Thoracic aorta (tissue), 2 donors: ENCODE data around the gene CEBPA. TPM values are rescaled to one million over a fixed set of nuclear protein-coding genes. Genes with fewer than 3 reads are reported as not detected.

Source experiments
- ATAC-seq: fragments of 150-250 bp; one replicate; pipeline ENCODE4 v1.8.0; 2017; ENCODE audit warnings: low read depth; ENCODE audit not compliant: insufficient number of reproducible peaks, low FRiP score
- DNase-seq: peaks from one replicate; pipeline ENCODE4 v3.0.0-alpha.2; 2020; ENCODE audit warnings: low spot score
- H3K27ac ChIP-seq, 2 donors: fragments of 200-600 bp; sonication (generic); 1 replicate in 1 of 2; 2 replicates in 1 of 2; pipeline ENCODE4 v1.5.1; 2016; ENCODE audit warnings: mild to moderate bottlenecking in 2 of 2, moderate library complexity in 2 of 2
- H3K27me3 ChIP-seq: fragments of 200-600 bp; sonication (generic); replicated peaks from 2 replicates; pipeline ENCODE4 v1.6.0; 2016; ENCODE audit warnings: mild to moderate bottlenecking; ENCODE audit not compliant: insufficient read depth
- H3K36me3 ChIP-seq: fragments of 200-600 bp; sonication (generic); one replicate; pipeline ENCODE4 v1.5.1; 2016
- H3K4me1 ChIP-seq, 2 donors: fragments of 200-600 bp; sonication (generic); 1 replicate in 1 of 2; 2 replicates in 1 of 2; pipeline versions ENCODE4 v1.5.1 to v1.6.0; 2016; ENCODE audit warnings: low read depth in 2 of 2, mild to moderate bottlenecking in 1 of 2; ENCODE audit not compliant: control insufficient read depth in 1 of 2
- H3K4me3 ChIP-seq: fragments of 200-600 bp; sonication (generic); 2 replicates; pipeline ENCODE4 v1.5.1; 2016; ENCODE audit warnings: mild to moderate bottlenecking
- H3K9me3 ChIP-seq: fragments of 200-600 bp; sonication (generic); 2 replicates; pipeline ENCODE4 v1.5.1; 2016
- CTCF ChIP-seq: fragments of 200-600 bp; sonication (generic); IDR thresholded peaks from one replicate; pipeline ENCODE4 v1.5.1; 2019; ENCODE audit warnings: antibody characterized with exemption
- total RNA-seq, 2 donors: library from RNA; depleted of rRNA; stranded (reverse); fragments of >200 nt; gene quantifications; one replicate each; pipeline versions ENCODE4 v1.1.0 to v1.2.3, GENCODE V29; 2016

Gene CEBPA
- total RNA-seq, 2 donors from 2014 or later = 4.7 to 4.9 TPM

GRCh38 chr19:33309826-33310225 lies 7.5 kb upstream of the CEBPA start:
- H3K9me3 ChIP-seq = no peaks in the 10 kb centered on the region
- no peak overlapping the region for H3K4me3 ChIP-seq
- TF ChIP-seq CTCF = no peak
- H3K27ac ChIP-seq = no peak overlapping the region
- no peaks in the 10 kb centered on the region for H3K36me3 ChIP-seq
- H3K27me3 ChIP-seq = no peaks in the 10 kb centered on the region
- ATAC-seq = no peak
- peaks cover 0 to 3% of the 10 kb centered on the region in 2 donors for H3K4me1 ChIP-seq
- DNase-seq = no peak

- Histone ChIP-seq H3K36me3 (no peaks in the 10 kb centered on the region), H3K4me1 (peaks cover 0 to 18% of the 10 kb centered on the region in 2 donors), H3K27me3 (no peaks in the 10 kb centered on the region), H3K27ac (no peak overlapping the region), H3K9me3 (no peaks in the 10 kb centered on the region), H3K4me3 (no peak overlapping the region)
- DNase-seq (no peak), ATAC-seq (no peak)
- no peak for TF ChIP-seq CTCF
These were observed 4.8 kb upstream of the CEBPA start for GRCh38 chr19:33306853-33307792.

- no peaks in the 10 kb centered on the region for H3K27me3 ChIP-seq
- peaks cover 1 to 20% of the 10 kb centered on the region in 2 donors for H3K4me1 ChIP-seq
- TF ChIP-seq CTCF = no peak
- DNase-seq = no peak
- H3K27ac ChIP-seq = no peak overlapping the region
- H3K4me3 ChIP-seq = no peak overlapping the region
- no peaks in the 10 kb centered on the region for H3K9me3 ChIP-seq
- ATAC-seq = no peak
- no peaks in the 10 kb centered on the region for H3K36me3 ChIP-seq
These were observed 3.9 kb upstream of the CEBPA start for GRCh38 chr19:33306191-33306590.

- DNase-seq (no peak), ATAC-seq (no peak)
- Histone ChIP-seq H3K27me3 (no peaks in the 10 kb centered on the region), H3K4me3 (no peak overlapping the region), H3K4me1 (peaks cover 4 to 29% of the 10 kb centered on the region in 2 donors), H3K27ac (no peak overlapping the region), H3K9me3 (no peaks in the 10 kb centered on the region), H3K36me3 (no peaks in the 10 kb centered on the region)
- no peak for TF ChIP-seq CTCF
These were observed 2.7 kb upstream of the CEBPA start for GRCh38 chr19:33304760-33305647.

GRCh38 chr19:33304371-33304759 lies 2.0 kb upstream of the CEBPA start:
- H3K4me3 ChIP-seq = peak overlapping the region; percentile 95
- no peaks in the 10 kb centered on the region for H3K9me3 ChIP-seq
- peaks cover 4 to 32% of the 10 kb centered on the region in 2 donors for H3K4me1 ChIP-seq
- ATAC-seq (no peak), DNase-seq (no peak)
- H3K36me3 ChIP-seq = no peaks in the 10 kb centered on the region
- H3K27ac ChIP-seq = no peak overlapping the region
- no peaks in the 10 kb centered on the region for H3K27me3 ChIP-seq
- no peak for TF ChIP-seq CTCF
